ENCODE data around the gene NANOS2. TPM values are rescaled to one million over a fixed set of nuclear protein-coding genes. Genes with fewer than 3 reads are reported as not detected.

Gene NANOS2
- total and polyA plus RNA-seq, 2 of the 13 experiments (the other 11 are each of a cell fraction or from before 2014, with no cell fraction given): not detected

GRCh38 chr19:45876411-45877197 lies 38.0 kb downstream of the NANOS2 start (continued):
- peak; percentile 65; the same call in 1 of the 2 replicates for TF ChIP-seq BCL3 (CRISPR knock-in tag; IDR thresholded peaks at IDR 0.05)
- TF ChIP-seq HNRNPLL (IDR thresholded peaks at IDR 0.05; ENCODE audit: low read depth, low read length, poor library complexity, severe bottlenecking): peak; percentile 55
- peak; percentile 34; the same call in 1 of the 2 replicates for TF ChIP-seq ZNF343 (CRISPR knock-in tag; IDR thresholded peaks at IDR 0.05)
- TF ChIP-seq DRAP1 (CRISPR knock-in tag; IDR thresholded peaks at IDR 0.05): 0 out of 2 replicates have a peak, but pooled peaks have one; percentile 68
- no peak for TF ChIP-seq ZSCAN9 (CRISPR knock-in tag; IDR thresholded peaks at IDR 0.05; ENCODE audit: borderline replicate concordance)
- TF ChIP-seq IRX3 (CRISPR knock-in tag; IDR thresholded peaks at IDR 0.05; ENCODE audit: borderline replicate concordance, low read depth): no peak
- peak; percentile 89; the same call in 1 of the 2 replicates for TF ChIP-seq KLF11 (CRISPR knock-in tag; IDR thresholded peaks at IDR 0.05)
- TF ChIP-seq PPARG (CRISPR knock-in tag; conservative IDR thresholded peaks at IDR 0.05): peak; percentile 16; the same call in 1 of the 2 replicates
- 0 out of 2 replicates have a peak, but pooled peaks have one; percentile 53 for TF ChIP-seq SNAI1 (CRISPR knock-in tag; IDR thresholded peaks at IDR 0.05; ENCODE audit: borderline replicate concordance)
- TF ChIP-seq, protein P1, sequence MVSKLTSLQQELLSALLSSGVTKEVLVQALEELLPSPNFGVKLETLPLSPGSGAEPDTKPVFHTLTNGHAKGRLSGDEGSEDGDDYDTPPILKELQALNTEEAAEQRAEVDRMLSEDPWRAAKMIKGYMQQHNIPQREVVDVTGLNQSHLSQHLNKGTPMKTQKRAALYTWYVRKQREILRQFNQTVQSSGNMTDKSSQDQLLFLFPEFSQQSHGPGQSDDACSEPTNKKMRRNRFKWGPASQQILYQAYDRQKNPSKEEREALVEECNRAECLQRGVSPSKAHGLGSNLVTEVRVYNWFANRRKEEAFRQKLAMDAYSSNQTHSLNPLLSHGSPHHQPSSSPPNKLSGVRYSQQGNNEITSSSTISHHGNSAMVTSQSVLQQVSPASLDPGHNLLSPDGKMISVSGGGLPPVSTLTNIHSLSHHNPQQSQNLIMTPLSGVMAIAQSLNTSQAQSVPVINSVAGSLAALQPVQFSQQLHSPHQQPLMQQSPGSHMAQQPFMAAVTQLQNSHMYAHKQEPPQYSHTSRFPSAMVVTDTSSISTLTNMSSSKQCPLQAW (CRISPR knock-in tag; IDR thresholded peaks at IDR 0.05): peak; percentile 64; the same call in 1 of the 2 replicates
- TF ChIP-seq MNT (IDR thresholded peaks at IDR 0.05): peak; percentile 16; the same call in 1 of the 2 replicates
- peak; percentile 67 for TF ChIP-seq AGO1 (IDR thresholded peaks at IDR 0.05; ENCODE audit: low read depth, low read length, poor library complexity, severe bottlenecking)
- TF ChIP-seq TGIF2 (CRISPR knock-in tag; IDR thresholded peaks at IDR 0.05): peak; percentile 51; the same call in 1 of the 2 replicates
- peak; percentile 49; the same call in 1 of the 2 replicates for TF ChIP-seq RXRA (CRISPR knock-in tag; IDR thresholded peaks at IDR 0.05)
- peak; percentile 81 for TF ChIP-seq KDM2A (CRISPR knock-in tag; IDR thresholded peaks at IDR 0.05; ENCODE audit: borderline replicate concordance, low read depth)
- TF ChIP-seq, protein P2, sequence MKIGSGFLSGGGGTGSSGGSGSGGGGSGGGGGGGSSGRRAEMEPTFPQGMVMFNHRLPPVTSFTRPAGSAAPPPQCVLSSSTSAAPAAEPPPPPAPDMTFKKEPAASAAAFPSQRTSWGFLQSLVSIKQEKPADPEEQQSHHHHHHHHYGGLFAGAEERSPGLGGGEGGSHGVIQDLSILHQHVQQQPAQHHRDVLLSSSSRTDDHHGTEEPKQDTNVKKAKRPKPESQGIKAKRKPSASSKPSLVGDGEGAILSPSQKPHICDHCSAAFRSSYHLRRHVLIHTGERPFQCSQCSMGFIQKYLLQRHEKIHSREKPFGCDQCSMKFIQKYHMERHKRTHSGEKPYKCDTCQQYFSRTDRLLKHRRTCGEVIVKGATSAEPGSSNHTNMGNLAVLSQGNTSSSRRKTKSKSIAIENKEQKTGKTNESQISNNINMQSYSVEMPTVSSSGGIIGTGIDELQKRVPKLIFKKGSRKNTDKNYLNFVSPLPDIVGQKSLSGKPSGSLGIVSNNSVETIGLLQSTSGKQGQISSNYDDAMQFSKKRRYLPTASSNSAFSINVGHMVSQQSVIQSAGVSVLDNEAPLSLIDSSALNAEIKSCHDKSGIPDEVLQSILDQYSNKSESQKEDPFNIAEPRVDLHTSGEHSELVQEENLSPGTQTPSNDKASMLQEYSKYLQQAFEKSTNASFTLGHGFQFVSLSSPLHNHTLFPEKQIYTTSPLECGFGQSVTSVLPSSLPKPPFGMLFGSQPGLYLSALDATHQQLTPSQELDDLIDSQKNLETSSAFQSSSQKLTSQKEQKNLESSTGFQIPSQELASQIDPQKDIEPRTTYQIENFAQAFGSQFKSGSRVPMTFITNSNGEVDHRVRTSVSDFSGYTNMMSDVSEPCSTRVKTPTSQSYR (CRISPR knock-in tag; IDR thresholded peaks at IDR 0.05; ENCODE audit: borderline replicate concordance): peak; percentile 72; the same call in 1 of the 2 replicates
- peak; percentile 13; the same call in 1 of the 2 replicates for TF ChIP-seq PITX1 (CRISPR knock-in tag; IDR thresholded peaks at IDR 0.05)
- 0 out of 2 replicates have a peak, but pooled peaks have one; percentile 6 for TF ChIP-seq TCF7 (IDR thresholded peaks at IDR 0.05; ENCODE audit: low read depth)

All from HepG2 (cell line).